HS-27A (cell line): ENCODE results near the gene TRAPPC2L.

Experiments
- DNase-seq: peaks from one replicate; pipeline ENCODE4 v3.0.0-alpha.2; 2012; ENCODE audit warnings: low read depth, missing footprints

The TRAPPC2L gene

GRCh38 chr16:88910284-88911135 lies 53.6 kb downstream of the TRAPPC2L start:
- DNase-seq = no peak

DNA sequence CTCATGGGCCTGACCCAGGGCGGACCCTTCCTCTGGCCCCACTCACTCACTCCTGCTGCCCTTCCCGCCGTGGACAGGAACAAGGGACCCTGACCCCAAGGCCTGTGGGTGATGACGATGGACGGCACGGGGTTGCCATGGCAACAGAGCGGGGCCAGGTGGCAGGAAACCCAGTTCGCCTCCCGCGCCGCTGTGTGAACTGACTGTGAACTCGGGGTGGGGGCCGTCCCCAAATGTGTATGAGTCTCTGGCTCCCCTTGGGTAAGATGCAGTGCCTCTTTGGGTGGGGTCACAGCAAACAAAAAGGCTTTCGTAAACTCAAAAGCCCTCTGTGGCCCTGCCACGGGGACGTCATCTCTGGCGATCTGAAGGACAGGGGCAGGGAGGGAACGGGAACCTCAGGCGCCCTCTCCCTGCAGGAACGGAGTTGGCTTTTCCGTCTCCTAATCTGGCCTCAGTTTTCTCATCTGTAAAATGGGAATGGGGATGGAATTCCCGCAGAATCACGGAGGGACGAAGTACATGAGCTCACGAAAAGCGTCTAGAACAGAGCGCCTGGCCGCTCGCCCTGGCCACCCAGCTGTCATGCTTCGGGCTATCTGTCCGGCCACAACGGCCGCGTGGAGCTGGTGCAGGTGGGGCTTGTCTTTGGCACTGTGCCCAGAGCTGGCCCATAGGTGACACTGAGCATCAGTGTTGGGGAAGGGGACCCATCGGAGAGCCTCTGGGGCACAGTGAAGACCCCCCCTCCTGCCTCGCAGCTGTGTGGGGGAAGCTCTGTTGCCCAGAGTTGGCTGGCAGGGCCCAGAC lies 54.4 kb downstream of the TRAPPC2L start:
- no peak for DNase-seq

GRCh38 chr16:88911946-88912310 lies 55.0 kb downstream of the TRAPPC2L start:
- no peak for DNase-seq
